ENCODE data around the gene GABRG1.

DNA sequence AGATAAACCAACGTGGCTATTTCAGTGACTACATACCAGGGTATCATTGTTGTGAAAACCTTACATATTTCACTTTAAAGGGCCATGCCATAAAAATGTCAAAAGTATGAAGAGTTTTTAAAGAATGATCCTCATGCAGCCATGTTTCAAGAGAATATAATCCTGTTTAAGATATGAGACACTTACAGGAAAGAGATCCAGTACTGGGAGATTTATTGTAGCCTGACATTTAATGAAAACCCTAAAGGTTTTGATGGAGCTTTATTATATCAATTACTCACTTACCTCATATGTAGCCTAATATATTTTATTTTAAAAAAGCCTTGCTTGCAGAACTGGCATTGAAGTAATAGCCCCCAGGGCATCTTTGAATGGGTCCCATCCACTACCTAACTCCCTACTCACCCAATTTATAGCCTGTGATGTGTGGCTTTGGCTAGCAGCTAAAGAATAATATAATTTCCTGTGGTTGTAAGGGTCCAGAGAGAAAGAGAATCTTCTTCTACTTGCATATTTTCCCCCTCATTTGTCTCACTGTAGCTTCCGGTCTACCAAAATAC, 7.7 kb upstream of the GABRG1 start:
- no peak for TF ChIP-seq POLR2A (IDR thresholded peaks at IDR 0.05)
- TF ChIP-seq, protein P1, sequence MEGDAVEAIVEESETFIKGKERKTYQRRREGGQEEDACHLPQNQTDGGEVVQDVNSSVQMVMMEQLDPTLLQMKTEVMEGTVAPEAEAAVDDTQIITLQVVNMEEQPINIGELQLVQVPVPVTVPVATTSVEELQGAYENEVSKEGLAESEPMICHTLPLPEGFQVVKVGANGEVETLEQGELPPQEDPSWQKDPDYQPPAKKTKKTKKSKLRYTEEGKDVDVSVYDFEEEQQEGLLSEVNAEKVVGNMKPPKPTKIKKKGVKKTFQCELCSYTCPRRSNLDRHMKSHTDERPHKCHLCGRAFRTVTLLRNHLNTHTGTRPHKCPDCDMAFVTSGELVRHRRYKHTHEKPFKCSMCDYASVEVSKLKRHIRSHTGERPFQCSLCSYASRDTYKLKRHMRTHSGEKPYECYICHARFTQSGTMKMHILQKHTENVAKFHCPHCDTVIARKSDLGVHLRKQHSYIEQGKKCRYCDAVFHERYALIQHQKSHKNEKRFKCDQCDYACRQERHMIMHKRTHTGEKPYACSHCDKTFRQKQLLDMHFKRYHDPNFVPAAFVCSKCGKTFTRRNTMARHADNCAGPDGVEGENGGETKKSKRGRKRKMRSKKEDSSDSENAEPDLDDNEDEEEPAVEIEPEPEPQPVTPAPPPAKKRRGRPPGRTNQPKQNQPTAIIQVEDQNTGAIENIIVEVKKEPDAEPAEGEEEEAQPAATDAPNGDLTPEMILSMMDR (IDR thresholded peaks at IDR 0.05) = no peak
